ENCODE measurements around the gene VEZT.

The VEZT gene
- total RNA-seq = 54.7 to 83.4 (median 69.3) reads per million in 9 experiments

GRCh38 chr12:95217377-95218149 is at the start of gene VEZT, which contains the start of gene FGD6:
VEZT (plus strand) TSS chr12:95217807; CDS start chr12:95217851, 44 bp downstream.
FGD6 (minus strand) TSS chr12:95217467; CDS start chr12:95217240, 227 bp downstream.
- peak within 1 kb of the TSS; percentile 78 to 86 for H3K27ac Mint-ChIP-seq
- DNase-seq = peak; percentile 97 to 99 (median 97)
- peaks cover 12 to 24% of the 10 kb centered on the region in 2 donors for H3K4me1 Mint-ChIP-seq (ENCODE audit: low read depth in 2 of 2)
- H3K36me3 Mint-ChIP-seq (ENCODE audit: insufficient read depth) = peaks cover 13% of the 10 kb centered on the region
- H3K4me3 Mint-ChIP-seq = peak within 1 kb of the TSS; percentile 79 to 90
- H3K27me3 Mint-ChIP-seq = peaks cover 0 to 6% of the 10 kb centered on the region in 2 donors
- H3K9me3 Mint-ChIP-seq = no peaks in the 10 kb centered on the region
- ATAC-seq (replicated peaks) = peak; percentile 88

- no peaks in the 10 kb centered on the region for H3K36me3 Mint-ChIP-seq (ENCODE audit: insufficient read depth)
- H3K9me3 Mint-ChIP-seq = no peaks in the 10 kb centered on the region
- DNase-seq = no peak
- no peak for ATAC-seq (replicated peaks)
- no peak overlapping the region for H3K27ac Mint-ChIP-seq
- peaks cover 14 to 18% of the 10 kb centered on the region in 2 donors for H3K27me3 Mint-ChIP-seq
- no peak overlapping the region for H3K4me3 Mint-ChIP-seq
- H3K4me1 Mint-ChIP-seq (ENCODE audit: low read depth in 2 of 2) = no peaks in the 10 kb centered on the region
Measured at GRCh38 chr12:95168746-95169145, 48.9 kb upstream of the VEZT start.

GRCh38 chr12:95169368-95169767 is 48.2 kb upstream of the VEZT start:
- H3K27me3 Mint-ChIP-seq = peaks cover 17 to 18% of the 10 kb centered on the region in 2 donors
- no peaks in the 10 kb centered on the region for H3K36me3 Mint-ChIP-seq (ENCODE audit: insufficient read depth)
- no peaks in the 10 kb centered on the region for H3K9me3 Mint-ChIP-seq
- DNase-seq (no peak), ATAC-seq (replicated peaks) (no peak)
- H3K4me3 Mint-ChIP-seq = no peak overlapping the region
- no peak overlapping the region for H3K27ac Mint-ChIP-seq
- H3K4me1 Mint-ChIP-seq (ENCODE audit: low read depth in 2 of 2) = no peaks in the 10 kb centered on the region

GRCh38 chr12:95173392-95174251 is 44.0 kb upstream of the VEZT start:
- Mint-ChIP-seq H3K4me3 (no peak overlapping the region), H3K4me1 (ENCODE audit: low read depth in 2 of 2) (no peaks in the 10 kb centered on the region), H3K9me3 (no peaks in the 10 kb centered on the region), H3K27ac (no peak overlapping the region), H3K36me3 (ENCODE audit: insufficient read depth) (no peaks in the 10 kb centered on the region), H3K27me3 (peaks cover 11% of the 10 kb centered on the region in 2 donors)
- ATAC-seq (replicated peaks) (no peak), DNase-seq (no peak)

GRCh38 chr12:95177201-95177768 is 40.3 kb upstream of the VEZT start:
- no peak for ATAC-seq (replicated peaks)
- Mint-ChIP-seq H3K4me1 (ENCODE audit: low read depth in 2 of 2) (no peaks in the 10 kb centered on the region), H3K36me3 (ENCODE audit: insufficient read depth) (peaks cover 2% of the 10 kb centered on the region), H3K4me3 (no peak overlapping the region), H3K27me3 (peaks cover 11% of the 10 kb centered on the region in 2 donors), H3K9me3 (no peaks in the 10 kb centered on the region), H3K27ac (no peak overlapping the region)
- no peak for DNase-seq

GRCh38 chr12:95178136-95178535 is 39.5 kb upstream of the VEZT start:
- H3K4me1 Mint-ChIP-seq (ENCODE audit: low read depth in 2 of 2) = no peaks in the 10 kb centered on the region
- ATAC-seq (replicated peaks) (no peak), DNase-seq (no peak)
- peaks cover 5 to 9% of the 10 kb centered on the region in 2 donors for H3K27me3 Mint-ChIP-seq
- H3K4me3 Mint-ChIP-seq = no peak overlapping the region
- no peaks in the 10 kb centered on the region for H3K9me3 Mint-ChIP-seq
- no peak overlapping the region for H3K27ac Mint-ChIP-seq
- peaks cover 3% of the 10 kb centered on the region for H3K36me3 Mint-ChIP-seq (ENCODE audit: insufficient read depth)

- Mint-ChIP-seq H3K27ac (no peak overlapping the region), H3K4me1 (ENCODE audit: low read depth in 2 of 2) (no peaks in the 10 kb centered on the region), H3K36me3 (ENCODE audit: insufficient read depth) (peaks cover 3% of the 10 kb centered on the region), H3K9me3 (no peaks in the 10 kb centered on the region), H3K4me3 (no peak overlapping the region), H3K27me3 (peaks cover 0 to under 1% of the 10 kb centered on the region in 2 donors)
- ATAC-seq (replicated peaks) (no peak), DNase-seq (no peak)
Measured at GRCh38 chr12:95179011-95179410, 38.6 kb upstream of the VEZT start.

- Mint-ChIP-seq H3K4me1 (ENCODE audit: low read depth in 2 of 2) (no peaks in the 10 kb centered on the region), H3K9me3 (no peaks in the 10 kb centered on the region), H3K4me3 (no peak overlapping the region), H3K27me3 (no peaks in the 10 kb centered on the region), H3K36me3 (ENCODE audit: insufficient read depth) (peaks cover 3% of the 10 kb centered on the region), H3K27ac (peak overlapping the region in 1 of 2 donors; percentile 54)
- DNase-seq = no peak
- ATAC-seq (replicated peaks) = no peak
Measured at GRCh38 chr12:95181103-95181502, 36.5 kb upstream of the VEZT start.

- no peak for DNase-seq
- ATAC-seq (replicated peaks) = no peak
- Mint-ChIP-seq H3K4me3 (no peak overlapping the region), H3K27me3 (no peaks in the 10 kb centered on the region), H3K36me3 (ENCODE audit: insufficient read depth) (peaks cover 3% of the 10 kb centered on the region), H3K4me1 (ENCODE audit: low read depth in 2 of 2) (no peaks in the 10 kb centered on the region), H3K9me3 (no peaks in the 10 kb centered on the region), H3K27ac (no peak overlapping the region)
Measured at GRCh38 chr12:95182868-95183415, 34.7 kb upstream of the VEZT start.

- no peak overlapping the region for H3K27ac Mint-ChIP-seq
- no peaks in the 10 kb centered on the region for H3K9me3 Mint-ChIP-seq
- H3K4me1 Mint-ChIP-seq (ENCODE audit: low read depth in 2 of 2) = no peaks in the 10 kb centered on the region
- no peak overlapping the region for H3K4me3 Mint-ChIP-seq
- no peaks in the 10 kb centered on the region for H3K27me3 Mint-ChIP-seq
- ATAC-seq (replicated peaks) = no peak
- no peak for DNase-seq
- H3K36me3 Mint-ChIP-seq (ENCODE audit: insufficient read depth) = peaks cover 3% of the 10 kb centered on the region
Measured at GRCh38 chr12:95184121-95184520, 33.5 kb upstream of the VEZT start.

GRCh38 chr12:95185072-95185471 is 32.5 kb upstream of the VEZT start:
- no peak for ATAC-seq (replicated peaks)
- Mint-ChIP-seq H3K4me1 (ENCODE audit: low read depth in 2 of 2) (no peaks in the 10 kb centered on the region), H3K4me3 (no peak overlapping the region), H3K36me3 (ENCODE audit: insufficient read depth) (peaks cover 3% of the 10 kb centered on the region), H3K9me3 (no peaks in the 10 kb centered on the region), H3K27me3 (no peaks in the 10 kb centered on the region), H3K27ac (no peak overlapping the region)
- DNase-seq = no peak

GRCh38 chr12:95185854-95186253 is 31.8 kb upstream of the VEZT start:
- no peak overlapping the region for H3K4me3 Mint-ChIP-seq
- ATAC-seq (replicated peaks) (no peak), DNase-seq (no peak)
- no peaks in the 10 kb centered on the region for H3K27me3 Mint-ChIP-seq
- H3K36me3 Mint-ChIP-seq (ENCODE audit: insufficient read depth) = peaks cover 3% of the 10 kb centered on the region
- no peaks in the 10 kb centered on the region for H3K4me1 Mint-ChIP-seq (ENCODE audit: low read depth in 2 of 2)
- H3K9me3 Mint-ChIP-seq = no peaks in the 10 kb centered on the region
- H3K27ac Mint-ChIP-seq = no peak overlapping the region

- Mint-ChIP-seq H3K9me3 (no peaks in the 10 kb centered on the region), H3K27me3 (peaks cover 0 to 7% of the 10 kb centered on the region in 2 donors), H3K36me3 (ENCODE audit: insufficient read depth) (peaks cover 3% of the 10 kb centered on the region), H3K27ac (no peak overlapping the region), H3K4me1 (ENCODE audit: low read depth in 2 of 2) (no peaks in the 10 kb centered on the region), H3K4me3 (no peak overlapping the region)
- DNase-seq = no peak
- ATAC-seq (replicated peaks) = no peak
Measured at GRCh38 chr12:95187865-95188415, 29.7 kb upstream of the VEZT start.

All from effector memory CD8-positive, alpha-beta T cell (primary cell).